Body of pancreas (tissue), 4 donors: ENCODE data around the gene ZNF219.

ENCODE experiments used
- CTCF ChIP-seq, 7 experiments: fragments of 450-650 bp in 4 of 7; fragments of 200-600 bp in 3 of 7; sonication (generic) in 3 of 7; IDR thresholded peaks; one replicate each; pipeline ENCODE4 v1.5.1; 2016 to 2019; ENCODE audit warnings: antibody characterized with exemption in 7 of 7
- POLR2A ChIP-seq, 3 donors: fragments of 450-650 bp; IDR thresholded peaks; one replicate each; pipeline ENCODE4 v1.6.1; 2016; ENCODE audit warnings: antibody characterized with exemption in 3 of 3, mild to moderate bottlenecking in 2 of 3

DNA sequence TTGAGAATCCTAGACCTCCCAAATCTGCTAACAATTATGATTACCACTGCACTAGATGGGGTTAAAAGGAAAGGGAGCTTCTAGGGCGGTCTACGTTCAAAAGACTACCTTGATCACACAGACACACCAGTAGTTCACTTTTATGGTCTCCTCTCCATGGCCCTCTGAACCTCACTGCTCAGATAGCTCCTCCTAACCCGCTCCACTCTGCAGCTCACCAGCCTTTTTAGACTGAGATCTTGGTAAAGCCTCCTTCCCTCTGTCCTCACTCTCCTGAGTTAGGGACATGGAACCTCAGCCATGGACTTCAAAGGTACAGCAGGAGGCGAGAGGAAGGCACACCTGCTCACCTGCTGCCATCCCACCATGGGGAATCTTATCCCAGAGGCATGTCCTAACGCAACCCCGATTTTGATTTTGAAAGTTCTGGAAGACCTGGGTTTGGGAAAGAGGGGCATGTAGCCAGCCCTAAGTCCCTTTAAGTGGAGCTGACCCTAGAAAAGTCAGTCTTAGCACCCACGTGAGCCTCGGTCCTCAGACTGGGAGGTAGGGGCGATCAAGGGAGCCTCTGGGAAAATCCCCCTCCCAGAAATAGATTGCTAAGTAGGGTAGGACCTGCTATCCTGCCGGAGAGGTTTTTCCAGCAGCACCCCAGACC lies 1.3 kb downstream of the ZNF219 start:
- TF ChIP-seq POLR2A (IDR thresholded peaks at IDR 0.05) (peak in 2 of 3 donors; percentile 7 to 10), CTCF (IDR thresholded peaks at IDR 0.05) (no peak)
